Mesothelial cell of epicardium (in vitro differentiated cells): ENCODE data around the gene DUSP7. TPM values are rescaled to one million over a fixed set of nuclear protein-coding genes. Genes with fewer than 3 reads are reported as not detected.

ENCODE experiments used
- DNase-seq, 2 experiments: peaks; one replicate each; pipeline ENCODE4 v3.0.0; 2021; ENCODE audit warnings: low spot score in 2 of 2; ENCODE audit not compliant: unreplicated experiment in 2 of 2
- H3K27ac Mint-ChIP-seq: 2 replicates; pipeline ENCODE4 v1.8.0; 2021; ENCODE audit warnings: mixed read lengths
- H3K27me3 Mint-ChIP-seq: 2 replicates; pipeline ENCODE4 v1.8.0; 2021; ENCODE audit warnings: low read depth, mixed read lengths
- H3K36me3 Mint-ChIP-seq: 2 replicates; pipeline ENCODE4 v1.8.0; 2021; ENCODE audit warnings: mixed read lengths
- H3K4me1 Mint-ChIP-seq: 2 replicates; pipeline ENCODE4 v1.8.0; 2021; ENCODE audit warnings: mixed read lengths
- H3K4me3 Mint-ChIP-seq: 2 replicates; pipeline ENCODE4 v1.8.0; 2021; ENCODE audit warnings: mild to moderate bottlenecking, moderate library complexity, mixed read lengths
- H3K9me3 Mint-ChIP-seq: 2 replicates; pipeline ENCODE4 v1.8.0; 2021; ENCODE audit warnings: mixed read lengths
- total RNA-seq: library from RNA; stranded (reverse); gene quantifications from 3 replicates; pipeline ENCODE4 v1.2.1, GENCODE V29; 2021
- TF ChIP-seq, protein P1 (sequence below): fragments of 200-600 bp; sonication (generic); IDR thresholded peaks from one replicate; pipeline ENCODE4 v1.5.0; 2021; ENCODE audit warnings: antibody characterized with exemption; ENCODE audit not compliant: unreplicated experiment

DUSP7 gene
- total RNA-seq, 1 donor from 2014 or later = 32.2 TPM

GRCh38 chr3:52014613-52015012 is 41.8 kb downstream of the DUSP7 start:
- TF ChIP-seq, protein P1, sequence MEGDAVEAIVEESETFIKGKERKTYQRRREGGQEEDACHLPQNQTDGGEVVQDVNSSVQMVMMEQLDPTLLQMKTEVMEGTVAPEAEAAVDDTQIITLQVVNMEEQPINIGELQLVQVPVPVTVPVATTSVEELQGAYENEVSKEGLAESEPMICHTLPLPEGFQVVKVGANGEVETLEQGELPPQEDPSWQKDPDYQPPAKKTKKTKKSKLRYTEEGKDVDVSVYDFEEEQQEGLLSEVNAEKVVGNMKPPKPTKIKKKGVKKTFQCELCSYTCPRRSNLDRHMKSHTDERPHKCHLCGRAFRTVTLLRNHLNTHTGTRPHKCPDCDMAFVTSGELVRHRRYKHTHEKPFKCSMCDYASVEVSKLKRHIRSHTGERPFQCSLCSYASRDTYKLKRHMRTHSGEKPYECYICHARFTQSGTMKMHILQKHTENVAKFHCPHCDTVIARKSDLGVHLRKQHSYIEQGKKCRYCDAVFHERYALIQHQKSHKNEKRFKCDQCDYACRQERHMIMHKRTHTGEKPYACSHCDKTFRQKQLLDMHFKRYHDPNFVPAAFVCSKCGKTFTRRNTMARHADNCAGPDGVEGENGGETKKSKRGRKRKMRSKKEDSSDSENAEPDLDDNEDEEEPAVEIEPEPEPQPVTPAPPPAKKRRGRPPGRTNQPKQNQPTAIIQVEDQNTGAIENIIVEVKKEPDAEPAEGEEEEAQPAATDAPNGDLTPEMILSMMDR = no peak
- Mint-ChIP-seq H3K9me3 (no peaks in the 10 kb centered on the region), H3K4me1 (peaks cover 8% of the 10 kb centered on the region), H3K36me3 (no peaks in the 10 kb centered on the region), H3K27me3 (no peaks in the 10 kb centered on the region), H3K27ac (no peak overlapping the region), H3K4me3 (no peak overlapping the region)
- DNase-seq = no peak

DNA sequence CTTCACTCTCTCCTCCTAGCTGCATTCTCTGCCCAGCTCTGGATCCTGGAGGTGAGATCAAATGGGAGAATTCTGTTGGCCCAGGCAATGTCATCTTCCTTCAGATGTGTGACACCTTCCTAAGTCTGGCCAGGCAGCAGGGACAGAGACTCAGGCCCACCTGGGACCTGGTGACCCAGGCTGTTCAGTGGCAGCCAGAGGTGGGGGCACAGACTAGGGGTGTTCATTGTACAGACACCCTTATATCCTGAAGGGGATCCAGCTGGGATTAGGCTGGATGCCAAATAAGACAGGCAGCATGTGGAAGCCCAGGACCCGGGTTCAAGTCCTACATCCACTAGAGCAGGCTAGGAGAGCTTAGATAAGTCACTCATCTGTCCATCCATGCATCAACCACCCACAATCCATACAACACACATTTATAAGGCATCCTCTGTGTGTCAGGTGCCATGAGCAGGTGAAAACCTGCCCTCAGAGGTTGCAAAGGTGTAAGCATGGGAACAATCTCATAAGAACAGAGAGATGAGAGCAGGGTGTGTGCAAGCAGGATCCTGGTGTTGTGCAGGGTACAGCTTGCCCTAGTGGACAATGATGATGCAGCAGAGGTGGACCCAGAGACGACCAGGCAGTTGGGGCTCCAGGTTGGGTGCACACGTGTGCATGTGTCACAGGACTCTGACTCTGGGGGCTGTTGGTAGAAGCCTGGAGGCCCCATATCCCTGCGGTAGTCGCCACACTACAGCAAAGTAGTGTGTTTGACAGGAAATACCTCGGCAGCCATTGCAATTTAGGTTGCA is 42.4 kb downstream of the DUSP7 start:
- Mint-ChIP-seq H3K4me1 (peaks cover 4% of the 10 kb centered on the region), H3K27ac (no peak overlapping the region), H3K36me3 (no peaks in the 10 kb centered on the region), H3K4me3 (no peak overlapping the region), H3K9me3 (no peaks in the 10 kb centered on the region), H3K27me3 (no peaks in the 10 kb centered on the region)
- no peak for DNase-seq
- TF ChIP-seq, protein P1 = no peak

DNA sequence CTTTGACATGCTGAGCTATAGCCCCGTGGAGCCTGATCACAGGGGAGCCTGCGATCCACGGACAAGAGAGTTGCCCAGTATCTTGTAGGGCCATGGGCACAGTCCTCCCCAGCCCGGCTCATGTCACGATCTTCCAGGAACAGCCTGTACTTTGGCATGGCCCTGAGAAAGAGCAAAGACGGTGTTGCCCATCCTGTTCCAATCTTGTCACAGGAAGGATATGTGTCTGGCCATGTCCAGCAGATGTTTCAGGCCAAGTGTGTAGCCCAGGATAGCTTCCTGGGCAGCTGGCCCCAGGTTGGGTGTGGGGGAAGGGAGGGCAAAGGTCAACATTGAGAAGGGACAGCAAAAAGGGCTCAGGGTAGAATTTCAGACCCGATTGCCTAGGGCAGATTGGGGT is 43.7 kb downstream of the DUSP7 start:
- no peak overlapping the region for H3K4me3 Mint-ChIP-seq
- no peak overlapping the region for H3K27ac Mint-ChIP-seq
- TF ChIP-seq, protein P1 = no peak
- no peak for DNase-seq
- no peaks in the 10 kb centered on the region for H3K27me3 Mint-ChIP-seq
- H3K36me3 Mint-ChIP-seq = no peaks in the 10 kb centered on the region
- no peaks in the 10 kb centered on the region for H3K9me3 Mint-ChIP-seq
- peaks cover 4% of the 10 kb centered on the region for H3K4me1 Mint-ChIP-seq

GRCh38 chr3:52010431-52010830 is 45.9 kb downstream of the DUSP7 start:
- H3K9me3 Mint-ChIP-seq = no peaks in the 10 kb centered on the region
- no peak overlapping the region for H3K27ac Mint-ChIP-seq
- H3K36me3 Mint-ChIP-seq = no peaks in the 10 kb centered on the region
- TF ChIP-seq, protein P1 = no peak
- no peaks in the 10 kb centered on the region for H3K27me3 Mint-ChIP-seq
- DNase-seq = no peak
- H3K4me3 Mint-ChIP-seq = no peak overlapping the region
- H3K4me1 Mint-ChIP-seq = peaks cover 18% of the 10 kb centered on the region

GRCh38 chr3:52007291-52007690 is 49.1 kb downstream of the DUSP7 start:
- Mint-ChIP-seq H3K27me3 (peaks cover 1% of the 10 kb centered on the region), H3K36me3 (no peaks in the 10 kb centered on the region), H3K9me3 (no peaks in the 10 kb centered on the region), H3K4me1 (peaks cover 27% of the 10 kb centered on the region), H3K27ac (no peak overlapping the region), H3K4me3 (no peak overlapping the region)
- TF ChIP-seq, protein P1 = no peak
- DNase-seq = no peak
